OCI-LY7 (cell line): Measurements from ENCODE around the gene ZHX3. TPM values are rescaled to one million over a fixed set of nuclear protein-coding genes. Genes with fewer than 3 reads are reported as not detected.

Experiments used
- BruUV-seq: library from RNA; stranded (reverse); fragments of 400-500 nt; replicated peaks from 2 replicates; lab custom pipeline; 2021; lab: Mats Ljungman, UMichigan
- CTCF ChIA-PET: fragments of 300-600 bp; sonication (Branson Sonifier 250); formaldehyde crosslinking; loops from one replicate; lab custom pipeline; 2022; ENCODE audit warnings: antibody characterized with exemption; ENCODE audit not compliant: unreplicated experiment; lab: Charles Lee
- POLR2A ChIA-PET: fragments of 300-600 bp; sonication (Branson Sonifier 250); formaldehyde crosslinking; loops from one replicate; lab custom pipeline; 2022; ENCODE audit warnings: antibody characterized with exemption; lab: Charles Lee
- DNase-seq: peaks from one replicate; pipeline ENCODE4 v3.0.0-alpha.2; 2015; ENCODE audit warnings: low spot score
- H2AFZ ChIP-seq: fragments of 200-600 bp; sonication (generic), shearing (Covaris generic); 2 replicates; pipeline ENCODE4 v1.6.1; 2014; ENCODE audit warnings: mild to moderate bottlenecking, antibody characterized with exemption, low read length, moderate library complexity
- H3K27ac ChIP-seq: fragments of 200-600 bp; sonication (generic); 2 replicates; pipeline ENCODE4 v1.5.1; 2014; ENCODE audit warnings: mixed run types, low read depth, mild to moderate bottlenecking, moderate library complexity, low read length, inconsistent platforms; ENCODE audit not compliant: poor library complexity, severe bottlenecking
- H3K36me3 ChIP-seq: fragments of 200-600 bp; sonication (generic); 2 replicates; pipeline ENCODE4 v1.6.1; 2014; ENCODE audit warnings: mild to moderate bottlenecking, antibody characterized with exemption, low read length, moderate library complexity, mixed read lengths; ENCODE audit not compliant: insufficient read depth
- H3K4me1 ChIP-seq: fragments of 200-600 bp; sonication (generic); 2 replicates; pipeline ENCODE4 v1.5.1; 2014; ENCODE audit warnings: mild to moderate bottlenecking, low read length; ENCODE audit not compliant: insufficient read depth, poor library complexity, severe bottlenecking
- H3K4me2 ChIP-seq: fragments of 200-600 bp; sonication (generic); 2 replicates; pipeline ENCODE4 v1.6.1; 2014; ENCODE audit warnings: mild to moderate bottlenecking, low read length
- H3K4me3 ChIP-seq: fragments of 200-600 bp; sonication (generic); 2 replicates; pipeline ENCODE4 v1.5.1; 2014; ENCODE audit warnings: mild to moderate bottlenecking, low read depth, low read length; ENCODE audit not compliant: poor library complexity, severe bottlenecking
- H3K79me2 ChIP-seq: fragments of 200-600 bp; sonication (generic); 2 replicates; pipeline ENCODE4 v1.6.1; 2016; ENCODE audit warnings: low read depth, mild to moderate bottlenecking, low read length, moderate library complexity, mixed read lengths; ENCODE audit not compliant: insufficient read depth
- H3K9me2 ChIP-seq: fragments of 200-600 bp; sonication (generic); 2 replicates; pipeline ENCODE4 v1.6.1; 2016; ENCODE audit warnings: mild to moderate bottlenecking, low read length, mixed read lengths; ENCODE audit not compliant: insufficient read depth
- H3K9me3 ChIP-seq: fragments of 200-600 bp; sonication (generic); 2 replicates; pipeline ENCODE4 v1.6.1; 2014; ENCODE audit warnings: mild to moderate bottlenecking, mixed run types, low read length, mixed read lengths
- H4K20me1 ChIP-seq: fragments of 200-600 bp; sonication (generic); 2 replicates; pipeline ENCODE4 v1.6.1; 2014; ENCODE audit warnings: mild to moderate bottlenecking, antibody characterized with exemption, low read length, moderate library complexity, mixed read lengths; ENCODE audit not compliant: insufficient read depth
- EZH2phosphoT487 ChIP-seq: fragments of 200-600 bp; sonication (generic); IDR thresholded peaks from 2 replicates; pipeline ENCODE4 v1.6.1; 2018; ENCODE audit warnings: low read depth, borderline replicate concordance, mild to moderate bottlenecking, mixed run types, antibody characterized with exemption, low read length, moderate library complexity, mixed read lengths
- intact Hi-C: fragments of 100-400 bp; cut with micrococcal nuclease; formaldehyde crosslinking; loops from one replicate; pipeline ENCODE4 v1.10.0; 2022; ENCODE audit not compliant: unreplicated experiment
- total RNA-seq, 2 experiments: library from RNA; depleted of rRNA in 1 of 2; stranded (reverse); fragments of >200 nt in 1 of 2; shearing (Covaris generic) in 1 of 2; gene quantifications; 2 replicates each; pipeline ENCODE4 v1.2.3, GENCODE V29; 2014 to 2022
- TF ChIP-seq, protein P1 (sequence below): fragments of 200-600 bp; sonication (generic); conservative IDR thresholded peaks from 2 replicates; pipeline ENCODE4 v1.5.1; 2014; ENCODE audit warnings: mild to moderate bottlenecking, antibody characterized with exemption, low read length, moderate library complexity, mixed read lengths

The ZHX3 gene
- total RNA-seq, 2 experiments from 2014 or later: 5.8 to 16.9 TPM

GRCh38 chr20:41201760-41202159 is 115.8 kb downstream of the ZHX3 start:
- Histone ChIP-seq H3K79me2 (no peaks in the 10 kb centered on the region), H2AFZ (no peak overlapping the region), H3K27ac (no peak overlapping the region), H4K20me1 (no peaks in the 10 kb centered on the region), H3K4me1 (no peaks in the 10 kb centered on the region), H3K4me2 (no peak overlapping the region), H3K9me3 (no peaks in the 10 kb centered on the region), H3K9me2 (no peaks in the 10 kb centered on the region), H3K4me3 (no peak overlapping the region), H3K36me3 (no peaks in the 10 kb centered on the region)
- DNase-seq: no peak
- TF ChIP-seq EZH2phosphoT487: no peak
- TF ChIP-seq, protein P1, sequence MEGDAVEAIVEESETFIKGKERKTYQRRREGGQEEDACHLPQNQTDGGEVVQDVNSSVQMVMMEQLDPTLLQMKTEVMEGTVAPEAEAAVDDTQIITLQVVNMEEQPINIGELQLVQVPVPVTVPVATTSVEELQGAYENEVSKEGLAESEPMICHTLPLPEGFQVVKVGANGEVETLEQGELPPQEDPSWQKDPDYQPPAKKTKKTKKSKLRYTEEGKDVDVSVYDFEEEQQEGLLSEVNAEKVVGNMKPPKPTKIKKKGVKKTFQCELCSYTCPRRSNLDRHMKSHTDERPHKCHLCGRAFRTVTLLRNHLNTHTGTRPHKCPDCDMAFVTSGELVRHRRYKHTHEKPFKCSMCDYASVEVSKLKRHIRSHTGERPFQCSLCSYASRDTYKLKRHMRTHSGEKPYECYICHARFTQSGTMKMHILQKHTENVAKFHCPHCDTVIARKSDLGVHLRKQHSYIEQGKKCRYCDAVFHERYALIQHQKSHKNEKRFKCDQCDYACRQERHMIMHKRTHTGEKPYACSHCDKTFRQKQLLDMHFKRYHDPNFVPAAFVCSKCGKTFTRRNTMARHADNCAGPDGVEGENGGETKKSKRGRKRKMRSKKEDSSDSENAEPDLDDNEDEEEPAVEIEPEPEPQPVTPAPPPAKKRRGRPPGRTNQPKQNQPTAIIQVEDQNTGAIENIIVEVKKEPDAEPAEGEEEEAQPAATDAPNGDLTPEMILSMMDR: no peak
- no TSS peak for BruUV-seq
- intact Hi-C loops: no loop called here
- ChIA-PET POLR2A (no interaction called here), CTCF (interaction anchor here (0.6 kb wide), 1 partner anchor 45 kb away, joined by 3 read pairs; no protein-coding TSS in a partner anchor)

DNA sequence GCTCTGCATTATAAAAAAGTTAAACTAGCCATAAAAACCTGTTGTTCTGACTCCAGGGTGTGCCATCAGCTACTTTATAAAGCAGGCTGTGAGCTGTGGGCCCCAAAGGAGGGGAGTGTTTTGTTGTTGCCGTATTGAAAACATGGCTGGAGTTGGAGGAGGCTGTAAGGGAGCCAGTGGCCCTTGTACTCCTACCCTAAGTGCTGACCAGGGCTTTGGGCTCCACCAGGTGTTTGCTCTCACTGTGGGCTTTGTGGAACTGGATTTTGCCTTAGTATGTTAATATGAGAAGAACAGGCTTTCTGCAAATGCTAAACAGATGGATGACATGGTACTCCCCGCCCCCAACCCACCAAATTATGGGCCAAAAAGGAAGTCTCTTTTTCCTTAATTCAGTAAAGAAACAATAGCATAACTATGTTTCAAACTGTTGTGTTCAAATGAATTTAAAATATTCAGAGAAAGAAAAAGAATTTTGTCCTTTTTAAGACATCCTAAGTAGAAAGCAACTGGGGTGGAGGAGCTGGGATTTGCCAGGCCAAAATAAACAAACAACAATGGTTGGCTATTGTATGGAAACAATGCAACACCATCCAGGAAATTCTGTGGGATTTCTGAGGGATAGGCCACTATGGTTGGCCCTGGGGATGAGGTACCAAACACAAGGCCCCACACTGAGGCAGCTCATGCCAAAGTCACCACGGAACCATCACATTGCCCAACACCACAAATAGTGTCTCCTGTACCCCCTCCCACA is 116.9 kb downstream of the ZHX3 start:
- no TSS peak for BruUV-seq
- POLR2A ChIA-PET: no interaction called here

More for the DNA sequence above, 116.9 kb downstream of the ZHX3 start:
- CTCF ChIA-PET: no interaction called here
- intact Hi-C loops: no loop called here
- H3K9me2 ChIP-seq: no peaks in the 10 kb centered on the region
- no peaks in the 10 kb centered on the region for H3K9me3 ChIP-seq
- H3K79me2 ChIP-seq: no peaks in the 10 kb centered on the region
- TF ChIP-seq, protein P1: no peak
- TF ChIP-seq EZH2phosphoT487: no peak
- DNase-seq: no peak
- H4K20me1 ChIP-seq: no peaks in the 10 kb centered on the region
- H3K27ac ChIP-seq: no peak overlapping the region
- no peak overlapping the region for H3K4me3 ChIP-seq
- no peaks in the 10 kb centered on the region for H3K36me3 ChIP-seq
- H3K4me2 ChIP-seq: no peak overlapping the region
- H2AFZ ChIP-seq: no peak overlapping the region
- H3K4me1 ChIP-seq: no peaks in the 10 kb centered on the region
